HepG2 (cell line): ENCODE data around the gene CEP131. TPM values are rescaled to one million over a fixed set of nuclear protein-coding genes. Genes with fewer than 3 reads are reported as not detected.
A peak's percentile ranks its signal among the peaks of the same experiment; 100 is the strongest.

Source experiments
- ARHGAP35 ChIP-seq: sonication (generic); formaldehyde crosslinking; IDR thresholded peaks from 2 replicates; pipeline ENCODE4 v1.9.0; 2022; ENCODE audit warnings: mild to moderate bottlenecking, inconsistent platforms, moderate library complexity, missing genetic modification reagents, borderline replicate concordance
- ASH2L ChIP-seq: fragments of 300-600, 200-600 bp; sonication (generic); IDR thresholded peaks from 2 replicates; pipeline ENCODE4 v1.7.0; 2017; ENCODE audit warnings: low read depth, mild to moderate bottlenecking, moderate library complexity, mixed read lengths, low read length; ENCODE audit not compliant: insufficient read length
- ATM ChIP-seq: fragments of 450-650 bp; IDR thresholded peaks from 2 replicates; pipeline ENCODE4 v1.7.1; 2017; ENCODE audit warnings: mild to moderate bottlenecking, borderline replicate concordance
- KDM5A ChIP-seq: fragments of 200-600 bp; sonication (generic); IDR thresholded peaks from 2 replicates; pipeline ENCODE4 v1.7.0; 2018; ENCODE audit warnings: antibody characterized with exemption, mild to moderate bottlenecking, low read length, borderline replicate concordance
- KLF15 ChIP-seq: sonication (generic); formaldehyde crosslinking; IDR thresholded peaks from 2 replicates; pipeline ENCODE4 v1.8.1; 2023; ENCODE audit warnings: borderline replicate concordance, mild to moderate bottlenecking, inconsistent platforms, missing genetic modification reagents, mixed read lengths
- MAX ChIP-seq: IDR thresholded peaks from 2 replicates; pipeline ENCODE4 v1.6.1; 2012; ENCODE audit warnings: inconsistent platforms
- NONO ChIP-seq, 2 experiments: fragments of 450-650 bp in 1 of 2; sonication (generic) in 1 of 2; formaldehyde crosslinking in 1 of 2; IDR thresholded peaks in 1 of 2; conservative IDR thresholded peaks in 1 of 2; 2 replicates each; pipeline versions ENCODE4 v1.6.1 to v1.8.0; 2017 to 2022; ENCODE audit warnings: mild to moderate bottlenecking in 1 of 2, missing genetic modification reagents in 1 of 2, moderate library complexity in 1 of 2
- PAF1 ChIP-seq: IDR thresholded peaks from 2 replicates; pipeline ENCODE4 v1.6.1; 2016; ENCODE audit warnings: missing genetic modification reagents, missing compliant biosample characterization
- PAXIP1 ChIP-seq: sonication (generic); formaldehyde crosslinking; conservative IDR thresholded peaks from 2 replicates; pipeline ENCODE4 v1.4.0; 2020; ENCODE audit warnings: mild to moderate bottlenecking, missing genetic modification reagents, moderate library complexity
- POGK ChIP-seq: sonication (generic); formaldehyde crosslinking; conservative IDR thresholded peaks from 2 replicates; pipeline ENCODE4 v1.8.0; 2022; ENCODE audit warnings: mild to moderate bottlenecking, moderate library complexity, missing genetic modification reagents
- RFX3 ChIP-seq: IDR thresholded peaks from 2 replicates; pipeline ENCODE4 v1.6.1; 2016; ENCODE audit warnings: missing biosample characterization, missing genetic modification reagents
- SETDB1 ChIP-seq: sonication (generic); formaldehyde crosslinking; IDR thresholded peaks from 2 replicates; pipeline ENCODE4 v1.5.1; 2020; ENCODE audit warnings: missing genetic modification reagents, mild to moderate bottlenecking, borderline replicate concordance
- SKIL ChIP-seq: sonication (generic); formaldehyde crosslinking; IDR thresholded peaks from 2 replicates; pipeline ENCODE4 v1.8.0; 2022; ENCODE audit warnings: missing genetic modification reagents, mild to moderate bottlenecking, moderate library complexity, borderline replicate concordance
- TARDBP ChIP-seq: sonication (generic); formaldehyde crosslinking; IDR thresholded peaks from 2 replicates; pipeline ENCODE4 v1.8.0; 2022; ENCODE audit warnings: mild to moderate bottlenecking, missing genetic modification reagents
- ZBTB39 ChIP-seq: sonication (generic); formaldehyde crosslinking; IDR thresholded peaks from 2 replicates; pipeline ENCODE4 v1.5.0; 2020; ENCODE audit warnings: missing genetic modification reagents
- ZBTB7A ChIP-seq: sonication (generic); formaldehyde crosslinking; IDR thresholded peaks from 2 replicates; pipeline ENCODE4 v1.8.0; 2022; ENCODE audit warnings: mild to moderate bottlenecking, missing genetic modification reagents
- ZFP91 ChIP-seq: sonication (generic); formaldehyde crosslinking; IDR thresholded peaks from 2 replicates; pipeline ENCODE4 v1.9.0; 2022; ENCODE audit warnings: missing genetic modification reagents, mild to moderate bottlenecking, borderline replicate concordance
- ZNF382 ChIP-seq: sonication (generic); formaldehyde crosslinking; IDR thresholded peaks from 2 replicates; pipeline ENCODE4 v1.5.0; 2020; ENCODE audit warnings: missing genetic modification reagents, mild to moderate bottlenecking, borderline replicate concordance
- polyA plus RNA-seq, 8 experiments: library from polyadenylated mRNA; depleted of rRNA in 3 of 8; stranded (reverse) in 7 of 8; unstranded in 1 of 8; fragments of >200 nt; fragmentation: Illumina TruSeq in 4 of 8; extraction: Trizol in 4 of 8; gene quantifications; 2 replicates each; pipeline versions ENCODE4 v1.2.1 to v1.2.3, GENCODE V29; 2011 to 2016; ENCODE audit warnings: low read depth in 4 of 8, missing spikeins in 1 of 8, mixed read lengths in 1 of 8; ENCODE audit not compliant: insufficient read depth in 1 of 8
- total RNA-seq, 5 experiments: library from RNA; depleted of rRNA; stranded (reverse); fragments of >200 nt; fragmentation: Illumina TruSeq; extraction: Trizol; gene quantifications; 2 replicates each; pipeline ENCODE4 v1.2.3, GENCODE V29; 2016; ENCODE audit warnings: low read depth in 1 of 5

CEP131 gene
- total and polyA plus RNA-seq, 2 of the 13 experiments (the other 11 are each of a cell fraction or from before 2014, with no cell fraction given), result 5.0 to 16.8 TPM

- TF ChIP-seq ASH2L (no peak), PAF1 (CRISPR knock-in tag) (no peak), ATM (no peak), POGK (no peak), ZBTB39 (no peak; the same call in 1 of the 2 replicates), ZBTB7A (CRISPR knock-in tag) (no peak), NONO (IDR thresholded peaks at IDR 0.05) (no peak), NONO (CRISPR knock-in tag; conservative IDR thresholded peaks at IDR 0.05) (peak; percentile 68), ZFP91 (CRISPR knock-in tag) (no peak), PAXIP1 (CRISPR knock-in tag) (no peak), MAX (no peak), KLF15 (CRISPR knock-in tag) (peak; percentile 57; the same call in 1 of the 2 replicates), ARHGAP35 (CRISPR knock-in tag) (no peak), ZNF382 (no peak), SKIL (CRISPR knock-in tag) (no peak), TARDBP (CRISPR knock-in tag) (no peak), RFX3 (CRISPR knock-in tag) (no peak), KDM5A (no peak), SETDB1 (CRISPR knock-in tag) (no peak)
Observed at GRCh38 chr17:81238490-81238814, 15.7 kb upstream of the CEP131 start (continued).
